HEK293 (cell line): ENCODE measurements around the gene DPP6.

ENCODE experiments used
- CTCF ChIA-PET: fragments of 350-600 bp; formaldehyde crosslinking; extraction: SDS; loops from one replicate; lab custom pipeline; 2021; ENCODE audit warnings: antibody characterized with exemption; lab: Yijun Ruan, JAX
- POLR2A ChIA-PET: fragments of 300-600 bp; formaldehyde crosslinking; extraction: SDS; loops from one replicate; lab custom pipeline; 2020; ENCODE audit warnings: antibody characterized with exemption, inconsistent platforms; lab: Yijun Ruan, JAX
- H3K27ac ChIP-seq: fragments of 200-500 bp; sonication (Bioruptor generic); 2 replicates; pipeline ENCODE4 v1.5.1; 2014; ENCODE audit warnings: low read depth, low read length, control low read depth, inconsistent platforms; ENCODE audit errors: extremely low read depth
- H3K36me3 ChIP-seq, 2 experiments: fragments of 200-500 bp in 1 of 2; sonication (Bioruptor generic) in 1 of 2; 1 replicate in 1 of 2; 2 replicates in 1 of 2; pipeline ENCODE4 v1.5.1; 2014 to 2017; ENCODE audit warnings: inconsistent platforms in 2 of 2, low read length in 2 of 2; ENCODE audit not compliant: control insufficient read depth in 2 of 2, insufficient read depth in 1 of 2
- H3K4me1 ChIP-seq: fragments of 200-500 bp; sonication (Bioruptor generic); 2 replicates; pipeline ENCODE4 v1.5.1; 2014; ENCODE audit warnings: mild to moderate bottlenecking, low read length, inconsistent platforms; ENCODE audit not compliant: control insufficient read depth, insufficient read depth
- H3K4me3 ChIP-seq: 2 replicates; pipeline ENCODE4 v1.5.1; 2011; ENCODE audit warnings: low read depth, mild to moderate bottlenecking, control low read depth, low read length, moderate library complexity
- H3K9me3 ChIP-seq: fragments of 200-500 bp; sonication (Bioruptor generic); 2 replicates; pipeline ENCODE4 v1.5.1; 2014; ENCODE audit warnings: low read depth, low read length, inconsistent platforms; ENCODE audit not compliant: control insufficient read depth, insufficient read depth
- FEZF1 ChIP-seq: fragments of 450-650 bp; formaldehyde crosslinking; IDR thresholded peaks from 2 replicates; pipeline ENCODE4 v1.5.1; 2016; ENCODE audit warnings: missing biosample characterization, missing genetic modification characterization
- KLF8 ChIP-seq: fragments of 450-650 bp; formaldehyde crosslinking; IDR thresholded peaks from 2 replicates; pipeline ENCODE4 v1.5.1; 2016; ENCODE audit warnings: missing biosample characterization, missing genetic modification characterization
- KLF9 ChIP-seq: fragments of 450-650 bp; formaldehyde crosslinking; IDR thresholded peaks from 2 replicates; pipeline ENCODE4 v1.5.1; 2016; ENCODE audit warnings: missing biosample characterization, missing genetic modification characterization, low read depth
- SCRT2 ChIP-seq: fragments of 450-650 bp; formaldehyde crosslinking; IDR thresholded peaks from 2 replicates; pipeline ENCODE4 v1.5.1; 2016; ENCODE audit warnings: missing biosample characterization, missing genetic modification characterization
- SP7 ChIP-seq: fragments of 450-650 bp; formaldehyde crosslinking; IDR thresholded peaks from 2 replicates; pipeline ENCODE4 v1.5.1; 2016; ENCODE audit warnings: missing biosample characterization, missing genetic modification characterization
- ZNF138 ChIP-seq: fragments of 450-650 bp; formaldehyde crosslinking; IDR thresholded peaks from 2 replicates; pipeline ENCODE4 v1.5.1; 2016; ENCODE audit warnings: missing biosample characterization, missing genetic modification characterization, borderline replicate concordance
- ZNF19 ChIP-seq: fragments of 450-650 bp; formaldehyde crosslinking; IDR thresholded peaks from 2 replicates; pipeline ENCODE4; 2016; ENCODE audit warnings: missing biosample characterization, missing genetic modification characterization, low read depth
- ZNF23 ChIP-seq: fragments of 450-650 bp; formaldehyde crosslinking; IDR thresholded peaks from 2 replicates; pipeline ENCODE4 v1.5.1; 2016; ENCODE audit warnings: missing biosample characterization, missing genetic modification characterization, borderline replicate concordance
- ZNF354C ChIP-seq: fragments of 450-650 bp; formaldehyde crosslinking; IDR thresholded peaks from 2 replicates; pipeline ENCODE4 v1.5.1; 2016; ENCODE audit warnings: missing biosample characterization, missing genetic modification characterization, low read depth, borderline replicate concordance
- ZNF394 ChIP-seq: fragments of 450-650 bp; formaldehyde crosslinking; IDR thresholded peaks from 2 replicates; pipeline ENCODE4 v1.5.1; 2016; ENCODE audit warnings: missing biosample characterization, missing genetic modification characterization, mild to moderate bottlenecking, moderate library complexity, borderline replicate concordance
- ZNF426 ChIP-seq: fragments of 450-650 bp; formaldehyde crosslinking; IDR thresholded peaks from 2 replicates; pipeline ENCODE4 v1.5.1; 2017; ENCODE audit warnings: missing biosample characterization, missing genetic modification characterization, mild to moderate bottlenecking, inconsistent platforms, moderate library complexity
- ZNF548 ChIP-seq: fragments of 450-650 bp; formaldehyde crosslinking; IDR thresholded peaks from 2 replicates; pipeline ENCODE4 v1.5.1; 2016; ENCODE audit warnings: missing biosample characterization, missing genetic modification characterization
- ZNF654 ChIP-seq: fragments of 450-650 bp; formaldehyde crosslinking; IDR thresholded peaks from 2 replicates; pipeline ENCODE4 v1.5.1; 2016; ENCODE audit warnings: low read depth, missing biosample characterization, missing genetic modification characterization
- ZNF701 ChIP-seq: fragments of 450-650 bp; formaldehyde crosslinking; IDR thresholded peaks from 2 replicates; pipeline ENCODE4 v1.5.1; 2016; ENCODE audit warnings: missing biosample characterization, missing genetic modification characterization
- ZNF747 ChIP-seq: fragments of 450-650 bp; formaldehyde crosslinking; IDR thresholded peaks from 2 replicates; pipeline ENCODE4 v1.5.1; 2016; ENCODE audit warnings: missing biosample characterization, missing genetic modification characterization
- ZNF776 ChIP-seq: fragments of 450-650 bp; formaldehyde crosslinking; IDR thresholded peaks from 2 replicates; pipeline ENCODE4 v1.5.0; 2017; ENCODE audit warnings: missing biosample characterization, missing genetic modification characterization, borderline replicate concordance
- ZSCAN30 ChIP-seq: fragments of 450-650 bp; IDR thresholded peaks from 2 replicates; pipeline ENCODE4 v1.5.1; 2018; ENCODE audit warnings: missing biosample characterization, mild to moderate bottlenecking, missing genetic modification characterization, moderate library complexity
- ZXDB ChIP-seq: fragments of 450-650 bp; formaldehyde crosslinking; IDR thresholded peaks from 2 replicates; pipeline ENCODE4 v1.5.1; 2016; ENCODE audit warnings: missing biosample characterization, missing genetic modification characterization
- TF ChIP-seq, protein P1 (sequence below): fragments of 450-650 bp; formaldehyde crosslinking; IDR thresholded peaks from 2 replicates; pipeline ENCODE4 v1.5.1; 2016; ENCODE audit warnings: missing biosample characterization, missing genetic modification characterization
- TF ChIP-seq, protein P2 (sequence below): fragments of 450-650 bp; formaldehyde crosslinking; IDR thresholded peaks from 2 replicates; pipeline ENCODE4 v1.5.1; 2016; ENCODE audit warnings: missing biosample characterization, missing genetic modification characterization
- TF ChIP-seq, protein P3 (sequence below): fragments of 450-650 bp; formaldehyde crosslinking; IDR thresholded peaks from 2 replicates; pipeline ENCODE4 v1.5.1; 2016; ENCODE audit warnings: missing biosample characterization, missing genetic modification characterization
- TF ChIP-seq, protein P4 (sequence below): fragments of 450-650 bp; formaldehyde crosslinking; conservative IDR thresholded peaks from 2 replicates; pipeline ENCODE4 v1.5.1; 2016; ENCODE audit warnings: low read depth, missing biosample characterization, missing genetic modification characterization

The DPP6 gene

GRCh38 chr7:154484406-154484805 is 432.2 kb downstream of the DPP6 start (continued):
- TF ChIP-seq, protein P1, sequence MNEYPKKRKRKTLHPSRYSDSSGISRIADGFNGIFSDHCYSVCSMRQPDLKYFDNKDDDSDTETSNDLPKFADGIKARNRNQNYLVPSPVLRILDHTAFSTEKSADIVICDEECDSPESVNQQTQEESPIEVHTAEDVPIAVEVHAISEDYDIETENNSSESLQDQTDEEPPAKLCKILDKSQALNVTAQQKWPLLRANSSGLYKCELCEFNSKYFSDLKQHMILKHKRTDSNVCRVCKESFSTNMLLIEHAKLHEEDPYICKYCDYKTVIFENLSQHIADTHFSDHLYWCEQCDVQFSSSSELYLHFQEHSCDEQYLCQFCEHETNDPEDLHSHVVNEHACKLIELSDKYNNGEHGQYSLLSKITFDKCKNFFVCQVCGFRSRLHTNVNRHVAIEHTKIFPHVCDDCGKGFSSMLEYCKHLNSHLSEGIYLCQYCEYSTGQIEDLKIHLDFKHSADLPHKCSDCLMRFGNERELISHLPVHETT (tag by site-specific recombination), result no peak

DNA sequence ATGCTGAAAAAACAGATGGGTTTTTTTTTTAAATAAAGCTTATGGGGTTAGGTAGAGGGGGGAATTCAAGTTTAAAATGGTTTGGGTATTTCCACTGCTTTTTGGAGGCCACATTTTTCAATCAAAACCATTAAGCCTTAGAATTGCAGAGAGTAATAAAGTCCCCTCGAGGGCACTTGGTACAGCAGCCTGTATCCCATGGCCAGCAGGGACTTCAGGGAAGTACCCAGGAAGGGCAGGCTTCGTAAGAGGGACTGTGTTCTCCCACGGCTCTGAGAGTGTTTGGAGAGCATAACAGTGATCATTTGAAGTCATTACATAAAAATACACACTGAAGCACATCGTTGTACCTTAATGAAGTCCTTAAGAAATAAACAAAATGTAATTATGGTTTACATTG is 432.7 kb downstream of the DPP6 start:
- no peak overlapping the region for H3K27ac ChIP-seq
- POLR2A ChIA-PET, result no interaction called here
- H3K4me3 ChIP-seq, result no peak overlapping the region
- no peaks in the 10 kb centered on the region for H3K9me3 ChIP-seq
- H3K4me1 ChIP-seq, result no peaks in the 10 kb centered on the region
- CTCF ChIA-PET, result no interaction called here
- H3K36me3 ChIP-seq, result no peaks in the 10 kb centered on the region
- TF ChIP-seq ZNF138 (tag by site-specific recombination), result no peak
- no peak for TF ChIP-seq SP7 (tag by site-specific recombination)
- TF ChIP-seq ZNF548 (tag by site-specific recombination), result no peak
- no peak for TF ChIP-seq ZNF747

- no peak overlapping the region for H3K27ac ChIP-seq
- no peaks in the 10 kb centered on the region for H3K4me1 ChIP-seq
- ChIA-PET POLR2A (no interaction called here), CTCF (interaction anchor here (0.6 kb wide), 1 partner anchor 1456 kb away, joined by 3 read pairs; no protein-coding TSS in a partner anchor)
- no peak overlapping the region for H3K4me3 ChIP-seq
- H3K9me3 ChIP-seq, result no peaks in the 10 kb centered on the region
- no peaks in the 10 kb centered on the region for H3K36me3 ChIP-seq
- no peak for TF ChIP-seq FEZF1 (tag by site-specific recombination)
- no peak for TF ChIP-seq ZNF701 (tag by site-specific recombination)
- TF ChIP-seq ZNF654, result no peak
- TF ChIP-seq ZSCAN30, result no peak
- TF ChIP-seq ZNF19 (tag by site-specific recombination), result no peak
- TF ChIP-seq ZNF426 (tag by site-specific recombination), result no peak
- TF ChIP-seq, protein P2, sequence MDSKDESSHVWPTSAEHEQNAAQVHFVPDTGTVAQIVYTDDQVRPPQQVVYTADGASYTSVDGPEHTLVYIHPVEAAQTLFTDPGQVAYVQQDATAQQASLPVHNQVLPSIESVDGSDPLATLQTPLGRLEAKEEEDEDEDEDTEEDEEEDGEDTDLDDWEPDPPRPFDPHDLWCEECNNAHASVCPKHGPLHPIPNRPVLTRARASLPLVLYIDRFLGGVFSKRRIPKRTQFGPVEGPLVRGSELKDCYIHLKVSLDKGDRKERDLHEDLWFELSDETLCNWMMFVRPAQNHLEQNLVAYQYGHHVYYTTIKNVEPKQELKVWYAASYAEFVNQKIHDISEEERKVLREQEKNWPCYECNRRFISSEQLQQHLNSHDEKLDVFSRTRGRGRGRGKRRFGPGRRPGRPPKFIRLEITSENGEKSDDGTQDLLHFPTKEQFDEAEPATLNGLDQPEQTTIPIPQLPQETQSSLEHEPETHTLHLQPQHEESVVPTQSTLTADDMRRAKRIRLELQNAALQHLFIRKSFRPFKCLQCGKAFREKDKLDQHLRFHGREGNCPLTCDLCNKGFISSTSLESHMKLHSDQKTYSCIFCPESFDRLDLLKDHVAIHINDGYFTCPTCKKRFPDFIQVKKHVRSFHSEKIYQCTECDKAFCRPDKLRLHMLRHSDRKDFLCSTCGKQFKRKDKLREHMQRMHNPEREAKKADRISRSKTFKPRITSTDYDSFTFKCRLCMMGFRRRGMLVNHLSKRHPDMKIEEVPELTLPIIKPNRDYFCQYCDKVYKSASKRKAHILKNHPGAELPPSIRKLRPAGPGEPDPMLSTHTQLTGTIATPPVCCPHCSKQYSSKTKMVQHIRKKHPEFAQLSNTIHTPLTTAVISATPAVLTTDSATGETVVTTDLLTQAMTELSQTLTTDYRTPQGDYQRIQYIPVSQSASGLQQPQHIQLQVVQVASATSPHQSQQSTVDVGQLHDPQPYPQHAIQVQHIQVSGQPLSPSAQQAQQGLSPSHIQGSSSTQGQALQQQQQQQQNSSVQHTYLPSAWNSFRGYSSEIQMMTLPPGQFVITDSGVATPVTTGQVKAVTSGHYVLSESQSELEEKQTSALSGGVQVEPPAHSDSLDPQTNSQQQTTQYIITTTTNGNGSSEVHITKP, result no peak
- no peak for TF ChIP-seq ZXDB (tag by site-specific recombination)
- TF ChIP-seq, protein P3, sequence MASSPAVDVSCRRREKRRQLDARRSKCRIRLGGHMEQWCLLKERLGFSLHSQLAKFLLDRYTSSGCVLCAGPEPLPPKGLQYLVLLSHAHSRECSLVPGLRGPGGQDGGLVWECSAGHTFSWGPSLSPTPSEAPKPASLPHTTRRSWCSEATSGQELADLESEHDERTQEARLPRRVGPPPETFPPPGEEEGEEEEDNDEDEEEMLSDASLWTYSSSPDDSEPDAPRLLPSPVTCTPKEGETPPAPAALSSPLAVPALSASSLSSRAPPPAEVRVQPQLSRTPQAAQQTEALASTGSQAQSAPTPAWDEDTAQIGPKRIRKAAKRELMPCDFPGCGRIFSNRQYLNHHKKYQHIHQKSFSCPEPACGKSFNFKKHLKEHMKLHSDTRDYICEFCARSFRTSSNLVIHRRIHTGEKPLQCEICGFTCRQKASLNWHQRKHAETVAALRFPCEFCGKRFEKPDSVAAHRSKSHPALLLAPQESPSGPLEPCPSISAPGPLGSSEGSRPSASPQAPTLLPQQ (tag by site-specific recombination), result no peak
- TF ChIP-seq ZNF354C (tag by site-specific recombination), result no peak
- no peak for TF ChIP-seq KLF8 (tag by site-specific recombination)
- TF ChIP-seq ZNF23 (tag by site-specific recombination), result no peak
- TF ChIP-seq KLF9 (tag by site-specific recombination), result no peak
- TF ChIP-seq SCRT2 (tag by site-specific recombination), result no peak
- TF ChIP-seq, protein P4, sequence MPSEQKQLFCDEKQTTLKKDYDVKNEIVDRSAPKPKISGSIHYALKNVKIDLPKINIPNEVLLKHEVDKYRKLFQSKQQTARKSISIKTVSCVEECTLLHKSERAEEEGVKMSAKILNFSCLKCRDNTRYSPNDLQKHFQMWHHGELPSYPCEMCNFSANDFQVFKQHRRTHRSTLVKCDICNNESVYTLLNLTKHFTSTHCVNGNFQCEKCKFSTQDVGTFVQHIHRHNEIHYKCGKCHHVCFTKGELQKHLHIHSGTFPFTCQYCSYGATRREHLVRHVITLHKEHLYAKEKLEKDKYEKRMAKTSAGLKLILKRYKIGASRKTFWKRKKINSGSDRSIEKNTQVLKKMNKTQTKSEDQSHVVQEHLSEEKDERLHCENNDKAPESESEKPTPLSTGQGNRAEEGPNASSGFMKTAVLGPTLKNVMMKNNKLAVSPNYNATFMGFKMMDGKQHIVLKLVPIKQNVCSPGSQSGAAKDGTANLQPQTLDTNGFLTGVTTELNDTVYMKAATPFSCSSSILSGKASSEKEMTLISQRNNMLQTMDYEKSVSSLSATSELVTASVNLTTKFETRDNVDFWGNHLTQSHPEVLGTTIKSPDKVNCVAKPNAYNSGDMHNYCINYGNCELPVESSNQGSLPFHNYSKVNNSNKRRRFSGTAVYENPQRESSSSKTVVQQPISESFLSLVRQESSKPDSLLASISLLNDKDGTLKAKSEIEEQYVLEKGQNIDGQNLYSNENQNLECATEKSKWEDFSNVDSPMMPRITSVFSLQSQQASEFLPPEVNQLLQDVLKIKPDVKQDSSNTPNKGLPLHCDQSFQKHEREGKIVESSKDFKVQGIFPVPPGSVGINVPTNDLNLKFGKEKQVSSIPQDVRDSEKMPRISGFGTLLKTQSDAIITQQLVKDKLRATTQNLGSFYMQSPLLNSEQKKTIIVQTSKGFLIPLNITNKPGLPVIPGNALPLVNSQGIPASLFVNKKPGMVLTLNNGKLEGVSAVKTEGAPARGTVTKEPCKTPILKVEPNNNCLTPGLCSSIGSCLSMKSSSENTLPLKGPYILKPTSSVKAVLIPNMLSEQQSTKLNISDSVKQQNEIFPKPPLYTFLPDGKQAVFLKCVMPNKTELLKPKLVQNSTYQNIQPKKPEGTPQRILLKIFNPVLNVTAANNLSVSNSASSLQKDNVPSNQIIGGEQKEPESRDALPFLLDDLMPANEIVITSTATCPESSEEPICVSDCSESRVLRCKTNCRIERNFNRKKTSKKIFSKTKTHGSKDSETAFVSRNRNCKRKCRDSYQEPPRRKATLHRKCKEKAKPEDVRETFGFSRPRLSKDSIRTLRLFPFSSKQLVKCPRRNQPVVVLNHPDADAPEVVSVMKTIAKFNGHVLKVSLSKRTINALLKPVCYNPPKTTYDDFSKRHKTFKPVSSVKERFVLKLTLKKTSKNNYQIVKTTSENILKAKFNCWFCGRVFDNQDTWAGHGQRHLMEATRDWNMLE (tag by site-specific recombination), result no peak
- TF ChIP-seq ZNF394 (tag by site-specific recombination), result no peak
- no peak for TF ChIP-seq ZNF776 (tag by site-specific recombination)
- no peak for TF ChIP-seq ZNF747
These were observed 437.7 kb downstream of the DPP6 start for GRCh38 chr7:154489897-154490296.
